SU-DHL-6 (cell line): ENCODE measurements around the gene ELP2.

ENCODE experiments used
- EZH2phosphoT487 ChIP-seq: fragments of 200-600 bp; sonication (generic), shearing (Covaris generic); conservative IDR thresholded peaks from 2 replicates; pipeline ENCODE4 v1.6.1; 2018; ENCODE audit warnings: mild to moderate bottlenecking, antibody characterized with exemption, low read length, moderate library complexity, mixed read lengths
- TF ChIP-seq, protein P1 (sequence below): fragments of 200-600 bp; sonication (generic); IDR thresholded peaks from one replicate; pipeline ENCODE4 v1.5.1; 2017; ENCODE audit warnings: antibody characterized with exemption, mild to moderate bottlenecking, low read length, moderate library complexity; ENCODE audit not compliant: insufficient read depth, poor library complexity, severe bottlenecking

DNA sequence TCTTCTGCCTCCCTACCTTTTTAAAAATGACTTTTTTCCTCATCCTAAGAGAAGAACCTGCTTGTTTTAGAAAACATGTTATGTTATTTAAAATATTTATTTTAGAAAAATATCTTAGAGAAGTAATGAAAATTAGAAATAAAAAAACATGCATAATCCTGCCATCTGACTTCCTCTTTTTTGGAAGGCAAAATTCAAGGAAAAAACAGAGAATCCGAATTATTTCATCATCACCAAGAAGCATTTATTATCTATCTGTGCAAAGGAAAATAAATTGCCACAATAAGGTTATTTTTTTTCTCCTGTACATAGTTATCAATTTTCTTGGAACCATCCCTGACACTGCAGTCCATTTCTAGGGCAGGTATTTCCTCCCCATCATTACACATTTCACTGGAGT lies 15.0 kb upstream of the ELP2 start:
- TF ChIP-seq, protein P1, sequence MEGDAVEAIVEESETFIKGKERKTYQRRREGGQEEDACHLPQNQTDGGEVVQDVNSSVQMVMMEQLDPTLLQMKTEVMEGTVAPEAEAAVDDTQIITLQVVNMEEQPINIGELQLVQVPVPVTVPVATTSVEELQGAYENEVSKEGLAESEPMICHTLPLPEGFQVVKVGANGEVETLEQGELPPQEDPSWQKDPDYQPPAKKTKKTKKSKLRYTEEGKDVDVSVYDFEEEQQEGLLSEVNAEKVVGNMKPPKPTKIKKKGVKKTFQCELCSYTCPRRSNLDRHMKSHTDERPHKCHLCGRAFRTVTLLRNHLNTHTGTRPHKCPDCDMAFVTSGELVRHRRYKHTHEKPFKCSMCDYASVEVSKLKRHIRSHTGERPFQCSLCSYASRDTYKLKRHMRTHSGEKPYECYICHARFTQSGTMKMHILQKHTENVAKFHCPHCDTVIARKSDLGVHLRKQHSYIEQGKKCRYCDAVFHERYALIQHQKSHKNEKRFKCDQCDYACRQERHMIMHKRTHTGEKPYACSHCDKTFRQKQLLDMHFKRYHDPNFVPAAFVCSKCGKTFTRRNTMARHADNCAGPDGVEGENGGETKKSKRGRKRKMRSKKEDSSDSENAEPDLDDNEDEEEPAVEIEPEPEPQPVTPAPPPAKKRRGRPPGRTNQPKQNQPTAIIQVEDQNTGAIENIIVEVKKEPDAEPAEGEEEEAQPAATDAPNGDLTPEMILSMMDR, result no peak
- no peak for TF ChIP-seq EZH2phosphoT487
